DOHH2 (cell line): ENCODE data around the gene PTGDR.
A peak's percentile ranks its signal among the peaks of the same experiment; 100 is the strongest.

Experiments used
- H3F3A ChIP-seq: fragments of 200-600 bp; sonication (generic), shearing (Covaris generic); 2 replicates; pipeline ENCODE4 v1.6.0; 2016; ENCODE audit warnings: antibody characterized with exemption, mild to moderate bottlenecking; ENCODE audit not compliant: control insufficient read depth, insufficient read depth
- H3K27ac ChIP-seq: fragments of 200-600 bp; sonication (generic); 2 replicates; pipeline ENCODE4 v1.5.1; 2014; ENCODE audit warnings: low read depth, mild to moderate bottlenecking, low read length, moderate library complexity
- H3K27me3 ChIP-seq: fragments of 200-600 bp; sonication (generic); 2 replicates; pipeline ENCODE4 v1.6.1; 2014; ENCODE audit warnings: mild to moderate bottlenecking, low read length, mixed read lengths; ENCODE audit not compliant: control insufficient read depth
- H3K36me3 ChIP-seq: fragments of 200-600 bp; sonication (generic); 2 replicates; pipeline ENCODE4 v1.6.1; 2014; ENCODE audit warnings: mild to moderate bottlenecking, low read length, moderate library complexity, mixed read lengths; ENCODE audit not compliant: control insufficient read depth
- H3K4me1 ChIP-seq: fragments of 200-600 bp; sonication (generic); 2 replicates; pipeline ENCODE4 v1.6.1; 2014; ENCODE audit warnings: mild to moderate bottlenecking, low read length, mixed read lengths; ENCODE audit not compliant: control insufficient read depth
- H3K4me2 ChIP-seq: fragments of 200-600 bp; sonication (generic); 2 replicates; pipeline ENCODE4 v1.6.0; 2014; ENCODE audit warnings: mild to moderate bottlenecking, low read length, moderate library complexity
- H3K4me3 ChIP-seq: fragments of 200-600 bp; sonication (generic); 2 replicates; pipeline ENCODE4 v1.5.1; 2014; ENCODE audit warnings: mild to moderate bottlenecking, low read length, mixed read lengths
- H3K79me2 ChIP-seq: fragments of 200-600 bp; sonication (generic); 2 replicates; pipeline ENCODE4 v1.6.1; 2014; ENCODE audit warnings: mild to moderate bottlenecking, low read length, mixed read lengths; ENCODE audit not compliant: control insufficient read depth
- H3K9me2 ChIP-seq: fragments of 200-600 bp; sonication (generic); replicated peaks from 2 replicates; pipeline ENCODE4 v1.6.1; 2014; ENCODE audit warnings: mild to moderate bottlenecking, low read length, mixed read lengths; ENCODE audit not compliant: control insufficient read depth
- H3K9me3 ChIP-seq: fragments of 200-600 bp; sonication (generic); 2 replicates; pipeline ENCODE4 v1.6.1; 2014; ENCODE audit warnings: antibody characterized with exemption, low read length, mixed read lengths; ENCODE audit not compliant: control insufficient read depth, insufficient read depth
- H4K20me1 ChIP-seq: fragments of 200-600 bp; sonication (generic); 2 replicates; pipeline ENCODE4 v1.6.0; 2014; ENCODE audit warnings: low read depth, mild to moderate bottlenecking, antibody characterized with exemption, low read length, moderate library complexity; ENCODE audit not compliant: control insufficient read depth, insufficient read depth
- CTCF ChIP-seq: fragments of 200-600 bp; sonication (generic); IDR thresholded peaks from one replicate; pipeline ENCODE4 v1.5.1; 2014; ENCODE audit warnings: antibody characterized with exemption, mild to moderate bottlenecking, low read depth, low read length; ENCODE audit not compliant: poor library complexity, severe bottlenecking
- EZH2phosphoT487 ChIP-seq: fragments of 200-600 bp; sonication (generic); IDR thresholded peaks from 2 replicates; pipeline ENCODE4 v1.6.1; 2017; ENCODE audit warnings: borderline replicate concordance, mild to moderate bottlenecking, antibody characterized with exemption, low read length, moderate library complexity, mixed read lengths

PTGDR gene

GRCh38 chr14:52258783-52259182 lies 8.7 kb upstream of the PTGDR start:
- H4K20me1 ChIP-seq, result no peaks in the 10 kb centered on the region
- H3K4me1 ChIP-seq, result peaks cover 9% of the 10 kb centered on the region
- no peaks in the 10 kb centered on the region for H3K27me3 ChIP-seq
- no peaks in the 10 kb centered on the region for H3K79me2 ChIP-seq
- no peaks in the 10 kb centered on the region for H3K9me3 ChIP-seq
- H3K36me3 ChIP-seq, result no peaks in the 10 kb centered on the region
- H3F3A ChIP-seq, result no peaks in the 10 kb centered on the region; the same call in 1 of the 2 replicates
- no peak overlapping the region for H3K4me3 ChIP-seq
- TF ChIP-seq CTCF (no peak), EZH2phosphoT487 (no peak)
- no peaks in the 10 kb centered on the region for H3K9me2 ChIP-seq
- no peak overlapping the region for H3K4me2 ChIP-seq
- H3K27ac ChIP-seq, result no peak overlapping the region

GRCh38 chr14:52259434-52259833 lies 8.1 kb upstream of the PTGDR start:
- TF ChIP-seq EZH2phosphoT487 (no peak), CTCF (no peak)
- no peaks in the 10 kb centered on the region; the same call in 1 of the 2 replicates for H3F3A ChIP-seq
- no peak overlapping the region for H3K27ac ChIP-seq
- no peak overlapping the region for H3K4me3 ChIP-seq
- H4K20me1 ChIP-seq, result no peaks in the 10 kb centered on the region
- H3K9me3 ChIP-seq, result no peaks in the 10 kb centered on the region
- H3K4me2 ChIP-seq, result no peak overlapping the region
- H3K36me3 ChIP-seq, result no peaks in the 10 kb centered on the region
- no peaks in the 10 kb centered on the region for H3K9me2 ChIP-seq
- peaks cover 9% of the 10 kb centered on the region for H3K4me1 ChIP-seq
- H3K27me3 ChIP-seq, result no peaks in the 10 kb centered on the region
- H3K79me2 ChIP-seq, result no peaks in the 10 kb centered on the region

- Histone ChIP-seq H3K4me1 (peaks cover 25% of the 10 kb centered on the region), H3K9me3 (no peaks in the 10 kb centered on the region; the same call in 1 of the 2 replicates), H3K27me3 (no peaks in the 10 kb centered on the region), H3K9me2 (no peaks in the 10 kb centered on the region), H3K4me2 (0 out of 2 replicates have a peak overlapping the region, but pooled peaks have one; percentile 9), H3K36me3 (no peaks in the 10 kb centered on the region), H3K27ac (no peak overlapping the region), H3F3A (no peaks in the 10 kb centered on the region; the same call in 1 of the 2 replicates), H4K20me1 (no peaks in the 10 kb centered on the region), H3K79me2 (no peaks in the 10 kb centered on the region), H3K4me3 (no peak overlapping the region)
- no peak for TF ChIP-seq EZH2phosphoT487
- no peak for TF ChIP-seq CTCF
Measured at GRCh38 chr14:52262600-52262999, 4.9 kb upstream of the PTGDR start.
